K562 (cell line): Measurements from ENCODE around the gene CPT1A. TPM values are rescaled to one million over a fixed set of nuclear protein-coding genes. Genes with fewer than 3 reads are reported as not detected.

ENCODE experiments used
- ATAC-seq: fragments of 200-7000 bp; cut with Tn5 transposase; 3 replicates; pipeline ENCODE4 v1.9.1; 2020; ENCODE audit warnings: moderate library complexity
- BruUV-seq: library from RNA; stranded (reverse); fragments of 400-500 nt; replicated peaks from 2 replicates; lab custom pipeline; 2021; lab: Mats Ljungman, UMichigan
- CTCF ChIA-PET: fragments of 300-600 bp; formaldehyde crosslinking; extraction: SDS; loops from one replicate; lab custom pipeline; 2021; ENCODE audit warnings: low intra/inter-chr PET ratio; lab: Yijun Ruan, JAX
- POLR2A ChIA-PET: fragments of 300-600, 350-650 bp; sonication (Branson Sonifier 250); formaldehyde crosslinking; extraction: SDS; loops from one replicate; lab custom pipeline; 2021; ENCODE audit warnings: antibody characterized with exemption, inconsistent platforms; lab: Yijun Ruan, JAX
- DNase-seq, 4 experiments: peaks; one replicate each; pipeline versions ENCODE4 v3.0.0 to v3.0.0-alpha.2; 2011 to 2018; ENCODE audit warnings: low spot score in 3 of 4, mixed read lengths in 3 of 4; ENCODE audit errors: extremely low read depth in 1 of 4
- FAIRE-seq: peaks from 2 replicates; lab custom pipeline; 2011; peaks lifted over from hg19 to GRCh38; lab: Jason Lieb, UNC
- H2AFZ ChIP-seq: 2 replicates; pipeline ENCODE4 v1.6.0; 2011; ENCODE audit warnings: low read depth, low read length, control low read depth, inconsistent platforms
- H3K27ac ChIP-seq: fragments of 200-600 bp; 3 replicates; pipeline ENCODE4 v1.8.0; 2011; ENCODE audit warnings: low read depth, mild to moderate bottlenecking, control low read depth, inconsistent platforms, low read length, moderate library complexity, mixed read lengths; ENCODE audit errors: extremely low read depth
- H3K27me3 ChIP-seq, 2 experiments: fragments of 300-600 bp in 1 of 2; 2 replicates in 1 of 2; 3 replicates in 1 of 2; pipeline versions ENCODE4 v1.6.0 to v1.8.0; 2011; ENCODE audit warnings: inconsistent platforms in 2 of 2, low read length in 2 of 2, mild to moderate bottlenecking in 1 of 2, mixed read lengths in 1 of 2, moderate library complexity in 1 of 2; ENCODE audit not compliant: control insufficient read depth in 2 of 2, insufficient read depth in 2 of 2
- H3K36me3 ChIP-seq: fragments of 300-600 bp; 3 replicates; pipeline ENCODE4 v1.8.0; 2011; ENCODE audit warnings: mild to moderate bottlenecking, low read length, inconsistent platforms; ENCODE audit not compliant: control insufficient read depth, insufficient read depth
- H3K4me1 ChIP-seq, 2 experiments: fragments of 200-600 bp in 1 of 2; replicated peaks in 1 of 2; 2 replicates in 1 of 2; 3 replicates in 1 of 2; pipeline versions ENCODE4 v1.5.1 to v1.8.0; 2011; ENCODE audit warnings: inconsistent platforms in 2 of 2, low read length in 2 of 2, mild to moderate bottlenecking in 1 of 2, mixed read lengths in 1 of 2, moderate library complexity in 1 of 2; ENCODE audit not compliant: control insufficient read depth in 2 of 2, insufficient read depth in 2 of 2
- H3K4me2 ChIP-seq: 2 replicates; pipeline ENCODE4 v1.6.1; 2011; ENCODE audit warnings: low read length, control low read depth, inconsistent platforms, mixed read lengths; ENCODE audit not compliant: insufficient read depth
- H3K4me3 ChIP-seq: fragments of 200-600 bp; sonication (generic), shearing (Covaris generic); 2 replicates; pipeline ENCODE4 v1.5.1; 2016; ENCODE audit warnings: control low read depth, inconsistent platforms
- H3K79me2 ChIP-seq: fragments of 200-600 bp; 3 replicates; pipeline ENCODE4 v1.8.0; 2011; ENCODE audit warnings: low read length, inconsistent platforms; ENCODE audit not compliant: control insufficient read depth, insufficient read depth
- H3K9ac ChIP-seq, 2 experiments: 2 replicates each; pipeline versions ENCODE4 v1.6.0 to v1.6.1; 2011; ENCODE audit warnings: low read depth in 2 of 2, low read length in 2 of 2, control low read depth in 1 of 2, inconsistent platforms in 1 of 2, mild to moderate bottlenecking in 1 of 2, mixed read lengths in 1 of 2; ENCODE audit not compliant: insufficient read depth in 1 of 2
- H3K9me1 ChIP-seq: one replicate; pipeline ENCODE4 v1.6.0; 2011; ENCODE audit warnings: inconsistent platforms, mild to moderate bottlenecking, low read length, moderate library complexity; ENCODE audit not compliant: control insufficient read depth, insufficient read depth
- H3K9me3 ChIP-seq: replicated peaks from 2 replicates; pipeline ENCODE4 v1.5.1; 2011; ENCODE audit warnings: low read depth, low read length, inconsistent platforms; ENCODE audit not compliant: control insufficient read depth, insufficient read depth
- H4K20me1 ChIP-seq: replicated peaks from 2 replicates; pipeline ENCODE4 v1.6.1; 2011; ENCODE audit warnings: low read length, inconsistent platforms, mixed read lengths; ENCODE audit not compliant: control insufficient read depth, insufficient read depth
- NCOA2 ChIP-seq, 2 experiments: fragments of 450-650 bp; IDR thresholded peaks; 2 replicates each; pipeline ENCODE4 v1.6.1; 2018; ENCODE audit warnings: mild to moderate bottlenecking in 2 of 2, moderate library complexity in 1 of 2; ENCODE audit not compliant: partially characterized antibody in 2 of 2
- ZNF311 ChIP-seq: fragments of 250-450 bp; sonication (Bioruptor Pico); IDR thresholded peaks from 2 replicates; pipeline ENCODE4 v1.4.0; 2020; ENCODE audit warnings: mild to moderate bottlenecking, moderate library complexity
- WGBS: fragments of 100-300 bp; shearing (Covaris generic); methylation state at CpG from one replicate; pipeline ENCODE4 v1.1.6; 2016; ENCODE audit warnings: low coverage, mixed read lengths; ENCODE audit not compliant: insufficient coverage; ENCODE audit errors: missing lambda C conversion rate; 5-methylcytosine and 5-hydroxymethylcytosine counted together
- in situ Hi-C: fragments of 300-500 bp; cut with MboI; formaldehyde crosslinking; loops from 4 replicates; pipeline ENCODE4 v1.15.0; 2018; ENCODE audit warnings: inconsistent platforms, mixed read lengths
- intact Hi-C: fragments of 100-400 bp; cut with micrococcal nuclease; formaldehyde crosslinking; loops from 2 replicates; pipeline ENCODE4 v1.14.2; 2022
- polyA plus RNA-seq, 8 experiments: library from polyadenylated mRNA; depleted of rRNA in 4 of 8; stranded (reverse) in 5 of 8; unstranded in 3 of 8; fragments of >200 nt; fragmentation: Nextera tagmentation in 2 of 8; fragmentation: Illumina TruSeq in 1 of 8; extraction: Ambion mirVana in 2 of 8; extraction: Trizol in 1 of 8; gene quantifications; 2 replicates each; pipeline versions ENCODE4 v1.2.1 to v1.2.3, GENCODE V29; 2011 to 2014; ENCODE audit warnings: inconsistent platforms in 1 of 8, missing spikeins in 1 of 8
- total RNA-seq, 7 experiments: library from RNA; depleted of rRNA in 6 of 7; stranded (reverse); fragments of >200 nt in 6 of 7; fragmentation: Illumina TruSeq in 2 of 7; extraction: Trizol in 2 of 7; gene quantifications; 2 replicates each; pipeline versions ENCODE4 v1.2.1 to v1.2.3, GENCODE V29; 2011 to 2021; ENCODE audit warnings: low replicate concordance in 1 of 7
- TF ChIP-seq, protein P1 (sequence below), 2 experiments: IDR thresholded peaks; 2 replicates each; pipeline ENCODE4 v1.6.1; 2012; ENCODE audit warnings: improper control_type of control experiment in 2 of 2, low read depth in 2 of 2, low read length in 2 of 2, borderline replicate concordance in 1 of 2

CPT1A gene
- total and polyA plus RNA-seq, 9 of the 15 experiments (the other 6 are each of a cell fraction or from before 2014, with no cell fraction given), result 2.6 to 29.1 (median 12.3) TPM

GRCh38 chr11:68796801-68797200 is 44.9 kb downstream of the CPT1A start:
- Histone ChIP-seq H4K20me1 (no peaks in the 10 kb centered on the region), H3K4me2 (no peak overlapping the region), H3K4me1 (peaks cover 0 to 6% of the 10 kb centered on the region in 2 experiments; a peak in 2 of 5 replicates), H3K9me3 (no peaks in the 10 kb centered on the region), H3K79me2 (no peaks in the 10 kb centered on the region), H2AFZ (no peak overlapping the region), H3K4me3 (no peak overlapping the region), H3K36me3 (peaks cover 38% of the 10 kb centered on the region; the same call in 2 of the 3 replicates), H3K9ac (peak overlapping the region in 1 of 2 experiments; percentile 57; a peak in 1 of 4 replicates), H3K9me1 (no peaks in the 10 kb centered on the region), H3K27ac (no peak overlapping the region), H3K27me3 (no peaks in the 10 kb centered on the region)
- ATAC-seq (no peak), FAIRE-seq (no peak), DNase-seq (no peak)
- intact Hi-C loops, result loop anchor here (5.0 kb wide), 1 partner anchor 154 kb away; no protein-coding TSS in a partner anchor
- no TSS peak for BruUV-seq
- TF ChIP-seq ZNF311, result no peak
- TF ChIP-seq NCOA2 (IDR thresholded peaks at IDR 0.05; ENCODE audit: partially characterized antibody in 2 of 2), result no peak
- TF ChIP-seq, protein P1, sequence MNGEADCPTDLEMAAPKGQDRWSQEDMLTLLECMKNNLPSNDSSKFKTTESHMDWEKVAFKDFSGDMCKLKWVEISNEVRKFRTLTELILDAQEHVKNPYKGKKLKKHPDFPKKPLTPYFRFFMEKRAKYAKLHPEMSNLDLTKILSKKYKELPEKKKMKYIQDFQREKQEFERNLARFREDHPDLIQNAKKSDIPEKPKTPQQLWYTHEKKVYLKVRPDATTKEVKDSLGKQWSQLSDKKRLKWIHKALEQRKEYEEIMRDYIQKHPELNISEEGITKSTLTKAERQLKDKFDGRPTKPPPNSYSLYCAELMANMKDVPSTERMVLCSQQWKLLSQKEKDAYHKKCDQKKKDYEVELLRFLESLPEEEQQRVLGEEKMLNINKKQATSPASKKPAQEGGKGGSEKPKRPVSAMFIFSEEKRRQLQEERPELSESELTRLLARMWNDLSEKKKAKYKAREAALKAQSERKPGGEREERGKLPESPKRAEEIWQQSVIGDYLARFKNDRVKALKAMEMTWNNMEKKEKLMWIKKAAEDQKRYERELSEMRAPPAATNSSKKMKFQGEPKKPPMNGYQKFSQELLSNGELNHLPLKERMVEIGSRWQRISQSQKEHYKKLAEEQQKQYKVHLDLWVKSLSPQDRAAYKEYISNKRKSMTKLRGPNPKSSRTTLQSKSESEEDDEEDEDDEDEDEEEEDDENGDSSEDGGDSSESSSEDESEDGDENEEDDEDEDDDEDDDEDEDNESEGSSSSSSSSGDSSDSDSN (IDR thresholded peaks at IDR 0.05; ENCODE audit: borderline replicate concordance in 1 of 2, low read depth in 2 of 2, low read length in 2 of 2), result no peak
- 94% methylated on average over 15 of the region's 19 CpGs for WGBS
- ChIA-PET POLR2A (no interaction called here), CTCF (no interaction called here)
- in situ Hi-C loops, result no loop called here
